HUES48 (cell line): ENCODE measurements around the gene TTC28.

Experiments
- H3K27ac ChIP-seq: one replicate; pipeline ENCODE4 v1.7.0; 2013; ENCODE audit warnings: low read depth, low read length, inconsistent platforms
- H3K27me3 ChIP-seq: 2 replicates; pipeline ENCODE4 v1.6.1; 2013; ENCODE audit warnings: mild to moderate bottlenecking, low read length; ENCODE audit not compliant: control insufficient read depth, insufficient read depth
- H3K36me3 ChIP-seq: 2 replicates; pipeline ENCODE4 v1.6.1; 2013; ENCODE audit warnings: low read length; ENCODE audit not compliant: control insufficient read depth, insufficient read depth
- H3K4me1 ChIP-seq: 2 replicates; pipeline ENCODE4 v1.6.1; 2013; ENCODE audit warnings: mild to moderate bottlenecking, low read length; ENCODE audit not compliant: control insufficient read depth, insufficient read depth
- H3K4me3 ChIP-seq: 2 replicates; pipeline ENCODE4 v1.5.1; 2013; ENCODE audit warnings: mild to moderate bottlenecking, low read depth, low read length
- H3K9ac ChIP-seq: 2 replicates; pipeline ENCODE4 v1.6.1; 2013; ENCODE audit warnings: mild to moderate bottlenecking, low read depth, low read length, moderate library complexity
- H3K9me3 ChIP-seq: 2 replicates; pipeline ENCODE4 v1.6.1; 2013; ENCODE audit warnings: low read length; ENCODE audit not compliant: control insufficient read depth, insufficient read depth

Gene TTC28

GRCh38 chr22:28419919-28420318 lies 259.7 kb downstream of the TTC28 start:
- no peaks in the 10 kb centered on the region for H3K9me3 ChIP-seq
- no peak overlapping the region for H3K27ac ChIP-seq
- no peaks in the 10 kb centered on the region for H3K27me3 ChIP-seq
- H3K4me1 ChIP-seq: peaks cover 32% of the 10 kb centered on the region
- H3K4me3 ChIP-seq: no peak overlapping the region
- H3K36me3 ChIP-seq: no peaks in the 10 kb centered on the region
- H3K9ac ChIP-seq: no peak overlapping the region

- H3K4me1 ChIP-seq: peaks cover 17% of the 10 kb centered on the region; the same call in 1 of the 2 replicates
- H3K27ac ChIP-seq: no peak overlapping the region
- H3K36me3 ChIP-seq: no peaks in the 10 kb centered on the region
- no peaks in the 10 kb centered on the region for H3K9me3 ChIP-seq
- H3K9ac ChIP-seq: no peak overlapping the region
- H3K4me3 ChIP-seq: no peak overlapping the region
- H3K27me3 ChIP-seq: no peaks in the 10 kb centered on the region
Observed at GRCh38 chr22:28418008-28418407, 261.6 kb downstream of the TTC28 start.

GRCh38 chr22:28417431-28417830 lies 262.2 kb downstream of the TTC28 start:
- Histone ChIP-seq H3K4me1 (peaks cover 17% of the 10 kb centered on the region; the same call in 1 of the 2 replicates), H3K9ac (no peak overlapping the region), H3K9me3 (no peaks in the 10 kb centered on the region), H3K36me3 (no peaks in the 10 kb centered on the region), H3K4me3 (no peak overlapping the region), H3K27ac (no peak overlapping the region), H3K27me3 (no peaks in the 10 kb centered on the region)

GRCh38 chr22:28414913-28415312 lies 264.7 kb downstream of the TTC28 start:
- H3K27ac ChIP-seq: no peak overlapping the region
- peaks cover 26% of the 10 kb centered on the region; the same call in 1 of the 2 replicates for H3K4me1 ChIP-seq
- no peak overlapping the region for H3K9ac ChIP-seq
- H3K4me3 ChIP-seq: no peak overlapping the region
- H3K9me3 ChIP-seq: no peaks in the 10 kb centered on the region
- no peaks in the 10 kb centered on the region for H3K27me3 ChIP-seq
- no peaks in the 10 kb centered on the region for H3K36me3 ChIP-seq

GRCh38 chr22:28413612-28414399 lies 265.8 kb downstream of the TTC28 start:
- H3K27ac ChIP-seq: no peak overlapping the region

GRCh38 chr22:28412109-28412508 lies 267.5 kb downstream of the TTC28 start:
- H3K9me3 ChIP-seq: no peaks in the 10 kb centered on the region
- H3K4me1 ChIP-seq: peaks cover 13% of the 10 kb centered on the region; the same call in 1 of the 2 replicates
- no peak overlapping the region for H3K27ac ChIP-seq
- no peak overlapping the region for H3K4me3 ChIP-seq
- no peak overlapping the region for H3K9ac ChIP-seq
- H3K36me3 ChIP-seq: no peaks in the 10 kb centered on the region
- H3K27me3 ChIP-seq: no peaks in the 10 kb centered on the region

More at GRCh38 chr22:28413612-28414399, 265.8 kb downstream of the TTC28 start:
- H3K27me3 ChIP-seq: no peaks in the 10 kb centered on the region
- no peaks in the 10 kb centered on the region for H3K36me3 ChIP-seq
- H3K4me1 ChIP-seq: peaks cover 15% of the 10 kb centered on the region; the same call in 1 of the 2 replicates
- no peak overlapping the region for H3K9ac ChIP-seq
- no peaks in the 10 kb centered on the region for H3K9me3 ChIP-seq
- H3K4me3 ChIP-seq: no peak overlapping the region

GRCh38 chr22:28411125-28411524 lies 268.5 kb downstream of the TTC28 start:
- no peak overlapping the region for H3K27ac ChIP-seq
- H3K27me3 ChIP-seq: no peaks in the 10 kb centered on the region
- H3K9ac ChIP-seq: no peak overlapping the region
- no peaks in the 10 kb centered on the region for H3K36me3 ChIP-seq
- H3K4me1 ChIP-seq: peaks cover 13% of the 10 kb centered on the region; the same call in 1 of the 2 replicates
- no peak overlapping the region for H3K4me3 ChIP-seq
- no peaks in the 10 kb centered on the region for H3K9me3 ChIP-seq

- H3K4me3 ChIP-seq: no peak overlapping the region
- H3K9ac ChIP-seq: no peak overlapping the region
- peak overlapping the region; percentile 30 for H3K27ac ChIP-seq
- no peaks in the 10 kb centered on the region for H3K36me3 ChIP-seq
- H3K4me1 ChIP-seq: peaks cover 13% of the 10 kb centered on the region; the same call in 1 of the 2 replicates
- H3K9me3 ChIP-seq: no peaks in the 10 kb centered on the region
- H3K27me3 ChIP-seq: no peaks in the 10 kb centered on the region
Observed at GRCh38 chr22:28410050-28410816, 269.4 kb downstream of the TTC28 start.

- Histone ChIP-seq H3K27me3 (no peaks in the 10 kb centered on the region), H3K9me3 (no peaks in the 10 kb centered on the region), H3K27ac (no peak overlapping the region), H3K9ac (no peak overlapping the region), H3K4me1 (peaks cover 13% of the 10 kb centered on the region; the same call in 1 of the 2 replicates), H3K4me3 (no peak overlapping the region), H3K36me3 (no peaks in the 10 kb centered on the region)
Observed at GRCh38 chr22:28408709-28409108, 270.9 kb downstream of the TTC28 start.

GRCh38 chr22:28407645-28408044 lies 272.0 kb downstream of the TTC28 start:
- H3K36me3 ChIP-seq: no peaks in the 10 kb centered on the region
- H3K4me1 ChIP-seq: peaks cover 13% of the 10 kb centered on the region; the same call in 1 of the 2 replicates
- H3K4me3 ChIP-seq: no peak overlapping the region
- no peak overlapping the region for H3K27ac ChIP-seq
- no peaks in the 10 kb centered on the region for H3K27me3 ChIP-seq
- no peak overlapping the region for H3K9ac ChIP-seq
- H3K9me3 ChIP-seq: no peaks in the 10 kb centered on the region

GRCh38 chr22:28406246-28406645 lies 273.4 kb downstream of the TTC28 start:
- no peak overlapping the region for H3K4me3 ChIP-seq
- no peaks in the 10 kb centered on the region for H3K27me3 ChIP-seq
- H3K4me1 ChIP-seq: peaks cover 13% of the 10 kb centered on the region; the same call in 1 of the 2 replicates
- H3K9me3 ChIP-seq: no peaks in the 10 kb centered on the region
- no peaks in the 10 kb centered on the region for H3K36me3 ChIP-seq
- no peak overlapping the region for H3K9ac ChIP-seq
- no peak overlapping the region for H3K27ac ChIP-seq
